HG03378 (cell line): ENCODE measurements around the gene PPP1R8.
"Not testable (repeated sequence)": the region's sequence is repeated elsewhere in the genome, so short reads cannot be mapped to it uniquely, and the experiment has no call there.

Source experiments
- ATAC-seq: cut with Tn5 transposase; IDR thresholded peaks from one replicate; pipeline ENCODE4 v1.9.1; 2021; ENCODE audit warnings: mild to moderate bottlenecking, moderate library complexity; ENCODE audit not compliant: unreplicated experiment

Gene PPP1R8

GRCh38 chr1:27830621-27831440 lies at the start of gene PPP1R8:
PPP1R8 (plus strand) TSS chr1:27830782; CDS start chr1:27830836, 54 bp downstream.
- ATAC-seq = peak; percentile 80

- ATAC-seq = no peak
Observed at GRCh38 chr1:27782950-27783349, 47.6 kb upstream of the PPP1R8 start.

- ATAC-seq = no peak
Observed at GRCh38 chr1:27784700-27785099, 45.9 kb upstream of the PPP1R8 start.

- no peak for ATAC-seq
Observed at GRCh38 chr1:27785781-27786455, 44.7 kb upstream of the PPP1R8 start.

- no peak for ATAC-seq
Observed at GRCh38 chr1:27787895-27788294, 42.7 kb upstream of the PPP1R8 start.

GRCh38 chr1:27789540-27790041 lies 41.0 kb upstream of the PPP1R8 start:
- no peak for ATAC-seq

- ATAC-seq = not testable (repeated sequence)
Observed at GRCh38 chr1:27790270-27790669, 40.3 kb upstream of the PPP1R8 start.

- no peak for ATAC-seq
Observed at GRCh38 chr1:27795601-27796000, 35.0 kb upstream of the PPP1R8 start.

- no peak for ATAC-seq
Observed at GRCh38 chr1:27804791-27805190, 25.8 kb upstream of the PPP1R8 start.

- no peak for ATAC-seq
Observed at GRCh38 chr1:27806758-27807157, 23.8 kb upstream of the PPP1R8 start.

- no peak for ATAC-seq
Observed at GRCh38 chr1:27807385-27807784, 23.2 kb upstream of the PPP1R8 start.

- not testable (repeated sequence) for ATAC-seq
Observed at GRCh38 chr1:27808131-27808530, 22.5 kb upstream of the PPP1R8 start.

- ATAC-seq = no peak
Observed at GRCh38 chr1:27809883-27810282, 20.7 kb upstream of the PPP1R8 start.

- no peak for ATAC-seq
Observed at GRCh38 chr1:27811741-27812500, 18.7 kb upstream of the PPP1R8 start.

GRCh38 chr1:27816921-27817630 lies 13.5 kb upstream of the PPP1R8 start:
- no peak for ATAC-seq

- ATAC-seq = no peak
Observed at GRCh38 chr1:27821761-27822315, 8.7 kb upstream of the PPP1R8 start.

GRCh38 chr1:27823784-27824183 lies 6.8 kb upstream of the PPP1R8 start:
- no peak for ATAC-seq

GRCh38 chr1:27824411-27824810 lies 6.2 kb upstream of the PPP1R8 start:
- ATAC-seq = no peak

GRCh38 chr1:27829339-27829960 lies 1.1 kb upstream of the PPP1R8 start:
- not testable (repeated sequence) for ATAC-seq
